Middle frontal gyrus (tissue), 1 donor: ENCODE data around the gene IZUMO1.

Source experiments
- DNase-seq: peaks from one replicate; pipeline ENCODE4 v3.0.0-alpha.2; 2015; ENCODE audit warnings: low spot score; ENCODE audit errors: extremely low spot score

IZUMO1 gene

DNA sequence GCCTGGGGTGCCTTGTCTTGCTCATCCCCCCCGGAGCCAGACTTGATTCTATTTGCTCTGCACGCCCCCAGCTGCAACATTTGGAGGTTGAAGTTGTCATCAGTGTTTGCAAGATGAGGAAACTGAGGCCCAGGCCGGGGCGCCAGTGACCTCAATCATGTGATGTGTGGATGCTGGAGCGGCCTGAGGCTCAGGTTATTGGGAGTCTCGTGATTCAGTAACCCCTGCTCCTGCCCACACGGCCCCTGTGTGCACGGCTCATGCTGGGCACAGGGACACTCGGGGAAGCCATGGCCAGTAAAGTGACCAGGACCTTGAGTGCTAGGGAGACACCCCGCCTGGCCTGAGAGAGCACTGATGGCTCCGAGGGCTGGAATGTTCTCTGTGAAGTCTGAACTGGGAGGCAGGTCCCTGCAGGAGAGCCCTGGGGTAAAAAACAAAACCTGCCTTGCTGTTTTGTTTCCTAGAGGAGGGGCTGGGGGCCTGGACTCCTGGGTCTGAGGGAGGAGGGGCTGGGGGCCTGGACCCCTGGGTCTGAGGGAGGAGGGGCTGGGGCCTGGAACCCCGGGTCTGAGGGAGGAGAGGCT, 10.5 kb upstream of the IZUMO1 start:
- no peak for DNase-seq

DNA sequence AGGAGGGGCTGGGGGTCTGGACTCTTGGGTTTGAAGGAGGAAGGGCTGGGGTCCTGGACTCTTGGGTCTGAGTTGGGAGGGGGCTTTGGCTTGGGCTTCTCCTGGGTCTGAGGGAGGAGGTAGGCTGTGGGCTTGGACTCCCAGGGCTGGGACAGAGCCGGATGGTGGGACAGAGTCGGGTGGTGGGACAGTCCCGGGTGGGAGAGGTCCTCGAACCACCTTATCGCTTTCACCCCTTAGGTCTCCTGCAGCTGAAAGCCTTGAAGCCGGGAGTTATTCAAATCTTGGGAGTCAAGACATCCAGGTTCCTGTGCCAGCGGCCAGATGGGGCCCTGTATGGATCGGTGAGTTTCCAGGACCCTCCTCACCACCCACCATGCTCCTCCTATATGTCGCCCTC, 10.0 kb upstream of the IZUMO1 start:
- DNase-seq, result no peak

DNA sequence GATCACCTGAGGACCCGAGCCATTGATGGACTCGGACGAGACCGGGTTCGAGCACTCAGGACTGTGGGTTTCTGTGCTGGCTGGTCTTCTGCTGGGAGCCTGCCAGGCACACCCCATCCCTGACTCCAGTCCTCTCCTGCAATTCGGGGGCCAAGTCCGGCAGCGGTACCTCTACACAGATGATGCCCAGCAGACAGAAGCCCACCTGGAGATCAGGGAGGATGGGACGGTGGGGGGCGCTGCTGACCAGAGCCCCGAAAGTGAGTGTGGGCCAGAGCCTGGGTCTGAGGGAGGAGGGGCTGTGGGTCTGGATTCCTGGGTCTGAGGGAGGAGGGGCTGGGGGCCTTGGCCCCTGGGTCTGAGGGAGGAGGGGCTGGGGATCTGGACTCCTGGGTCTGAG, 9.5 kb upstream of the IZUMO1 start:
- no peak for DNase-seq

DNA sequence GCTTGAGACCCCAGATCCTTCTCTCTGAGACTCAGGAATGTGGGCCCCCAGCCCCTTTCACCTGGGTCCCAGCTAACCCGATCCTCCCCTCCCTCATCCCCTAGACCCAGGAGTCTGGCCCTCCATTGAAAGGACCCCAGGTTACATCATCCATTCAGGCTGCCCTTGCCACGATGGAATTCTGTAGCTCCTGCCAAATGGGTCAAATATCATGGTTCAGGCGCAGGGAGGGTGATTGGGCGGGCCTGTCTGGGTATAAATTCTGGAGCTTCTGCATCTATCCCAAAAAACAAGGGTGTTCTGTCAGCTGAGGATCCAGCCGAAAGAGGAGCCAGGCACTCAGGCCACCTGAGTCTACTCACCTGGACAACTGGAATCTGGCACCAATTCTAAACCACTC, 9.1 kb upstream of the IZUMO1 start:
- no peak for DNase-seq

DNA sequence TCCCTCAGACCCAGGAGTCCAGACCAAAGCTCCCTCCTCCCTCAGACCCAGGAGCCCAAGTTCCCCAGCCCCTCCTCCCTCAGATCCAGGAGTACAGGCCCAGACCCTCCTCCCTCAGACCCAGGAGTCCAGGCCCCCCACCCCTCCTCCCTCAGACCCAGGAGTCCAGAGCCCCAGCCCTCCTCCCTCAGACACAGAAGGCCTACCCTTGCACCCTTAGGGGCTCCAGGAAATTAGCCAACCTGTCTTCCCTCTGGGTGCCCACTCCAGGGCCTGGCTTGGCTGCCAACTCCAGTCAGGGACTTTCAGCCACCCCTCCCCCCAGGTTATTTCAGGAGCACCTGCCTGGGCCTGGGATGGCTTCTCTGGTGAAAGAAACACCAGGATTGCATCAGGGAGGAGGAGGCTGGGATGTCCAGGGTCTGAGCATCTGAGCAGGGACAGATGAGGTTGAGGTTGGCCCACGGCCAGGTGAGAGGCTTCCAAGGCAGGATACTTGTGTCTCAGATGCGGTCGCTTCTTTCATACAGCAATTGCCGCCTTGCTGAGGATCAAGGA, 8.5 kb upstream of the IZUMO1 start, which contains the start of gene FGF21:
Gene FGF21, plus strand, starts transcription at position 441 of the 558 bp plus-strand sequence. CDS start 713 bp downstream, outside the sequence.
- no peak for DNase-seq

DNA sequence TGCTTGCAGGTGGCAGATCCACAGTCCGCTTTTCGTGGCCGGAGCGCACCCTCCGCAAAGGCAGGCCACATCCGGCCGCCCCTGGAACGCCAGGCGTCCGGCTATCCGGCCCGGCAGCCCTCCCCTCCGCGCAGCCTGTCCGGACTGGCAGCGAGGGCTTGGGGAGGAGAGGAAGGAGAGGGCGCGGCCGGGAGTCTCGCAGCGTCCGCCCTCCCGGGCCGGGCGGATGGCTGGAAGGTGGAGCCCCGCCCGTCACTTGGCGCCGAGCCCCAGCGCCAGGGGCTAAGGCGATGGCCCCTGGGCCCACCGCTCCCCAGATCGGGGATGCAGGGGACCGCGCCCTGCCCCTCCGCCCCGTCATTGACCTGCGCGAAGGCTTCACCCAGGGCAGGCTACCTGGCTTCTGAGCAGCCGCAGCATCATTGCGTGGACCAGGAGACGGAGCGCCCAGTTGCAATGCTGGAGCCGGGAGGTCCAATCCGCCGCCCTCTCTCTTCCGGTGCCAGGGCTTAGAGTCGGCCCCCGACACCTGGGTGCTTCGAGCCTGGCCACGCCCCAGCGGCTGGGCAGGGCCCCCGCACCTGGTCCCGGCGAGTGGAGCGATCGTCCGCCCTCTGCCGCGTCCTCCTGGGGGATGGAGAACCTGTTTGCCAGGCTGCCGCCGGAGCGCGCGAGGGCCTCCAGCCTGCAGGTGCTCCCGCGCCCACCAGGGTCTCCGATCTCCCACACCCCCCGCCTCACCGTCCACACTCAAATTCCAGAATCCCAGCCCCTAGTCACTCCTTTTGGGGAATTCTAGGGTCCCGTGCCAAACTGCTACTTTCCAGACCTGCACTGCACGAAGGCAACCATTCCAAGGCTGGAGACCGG, 6.0 kb upstream of the IZUMO1 start, which contains the start of gene FUT1:
Gene FUT1, minus strand, starts transcription at position 146 of the 870 bp plus-strand sequence. CDS start 1,360 bp downstream, outside the sequence.
- no peak for DNase-seq

DNA sequence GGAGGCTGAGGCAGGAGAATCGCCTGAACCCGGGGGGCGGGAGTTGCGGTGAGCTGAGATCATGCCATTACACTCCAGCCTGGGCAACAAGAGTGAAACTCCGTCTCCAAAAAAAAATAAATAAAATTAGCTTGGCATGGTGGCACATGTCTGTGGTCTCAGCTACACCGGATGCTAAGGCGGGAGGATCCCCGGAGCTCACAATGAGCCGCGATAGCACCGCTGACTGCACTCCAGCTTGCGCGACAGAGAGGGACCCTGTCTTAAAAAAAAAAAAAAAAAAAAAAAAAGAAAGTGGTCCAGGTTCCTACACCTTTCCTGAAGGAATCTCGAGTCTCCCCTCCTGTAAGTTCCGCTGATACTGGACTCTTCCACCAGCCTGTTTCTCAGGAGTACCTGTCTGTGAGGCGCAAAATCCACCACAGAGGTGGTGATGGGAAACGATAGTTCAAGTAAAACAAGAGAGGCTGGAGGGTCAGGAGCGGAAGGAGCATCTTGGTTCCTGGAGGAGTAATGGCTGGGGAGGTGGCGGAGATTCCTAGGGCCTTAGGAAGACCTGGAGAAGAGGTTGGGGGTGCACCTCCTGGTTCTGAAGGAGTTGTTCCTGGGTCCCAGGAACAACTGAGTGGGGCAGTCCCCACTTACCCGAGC, 5.3 kb upstream of the IZUMO1 start:
- DNase-seq, result no peak

DNA sequence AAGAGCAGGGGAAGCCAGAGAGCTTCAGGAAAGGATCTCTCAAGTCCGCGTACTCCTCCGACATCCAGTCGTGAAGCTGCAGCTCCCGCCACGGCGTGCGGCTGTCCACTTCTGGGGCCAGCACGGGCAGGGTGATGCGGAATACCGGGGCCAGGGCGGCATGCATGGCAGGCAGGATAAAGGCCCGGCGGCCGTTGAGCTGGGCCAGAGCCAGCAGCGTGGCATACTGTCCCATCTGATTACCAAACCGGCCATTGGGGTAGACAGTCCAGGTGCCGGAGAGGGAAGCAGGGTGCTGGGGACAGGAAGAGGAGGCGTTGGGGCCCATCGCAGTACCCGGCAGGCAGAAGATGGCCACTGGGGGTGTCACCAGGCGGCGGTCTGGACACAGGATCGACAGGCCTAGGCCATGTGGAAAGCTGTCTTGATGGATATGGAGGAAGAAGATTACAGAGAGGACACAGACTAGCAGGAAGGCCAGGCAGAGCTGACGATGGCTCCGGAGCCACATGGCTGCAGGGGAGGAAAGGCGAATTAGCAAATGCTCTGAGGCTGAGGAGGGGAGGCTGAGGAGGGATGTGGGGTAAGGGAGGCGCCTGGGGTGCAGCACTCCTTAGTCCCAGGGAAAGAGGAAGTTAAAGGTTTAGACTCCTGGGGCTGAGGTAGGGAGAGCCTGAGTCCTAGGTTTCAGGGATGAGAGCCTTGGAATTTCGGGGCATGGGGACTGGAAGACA, 4.2 kb upstream of the IZUMO1 start:
- DNase-seq, result no peak

DNA sequence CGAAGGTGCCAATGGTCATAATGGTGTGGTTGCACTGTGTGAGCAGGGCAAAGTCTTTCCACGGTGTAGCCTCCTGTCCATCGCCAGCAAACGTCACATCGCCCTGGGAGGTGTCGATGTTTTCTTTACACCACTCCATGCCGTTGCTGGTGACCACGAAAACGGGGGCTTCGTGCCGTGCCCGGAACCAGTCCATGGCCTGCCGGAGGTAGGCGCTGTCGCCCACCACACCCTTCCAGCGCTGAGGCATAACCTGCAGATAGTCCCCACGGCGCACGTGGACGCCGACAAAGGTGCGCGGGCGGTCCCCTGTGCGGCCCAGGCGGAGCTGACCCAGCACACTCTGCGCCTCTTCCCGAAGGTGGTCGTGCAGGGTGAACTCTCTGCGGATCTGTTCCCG, 3.6 kb upstream of the IZUMO1 start:
- DNase-seq, result no peak

DNA sequence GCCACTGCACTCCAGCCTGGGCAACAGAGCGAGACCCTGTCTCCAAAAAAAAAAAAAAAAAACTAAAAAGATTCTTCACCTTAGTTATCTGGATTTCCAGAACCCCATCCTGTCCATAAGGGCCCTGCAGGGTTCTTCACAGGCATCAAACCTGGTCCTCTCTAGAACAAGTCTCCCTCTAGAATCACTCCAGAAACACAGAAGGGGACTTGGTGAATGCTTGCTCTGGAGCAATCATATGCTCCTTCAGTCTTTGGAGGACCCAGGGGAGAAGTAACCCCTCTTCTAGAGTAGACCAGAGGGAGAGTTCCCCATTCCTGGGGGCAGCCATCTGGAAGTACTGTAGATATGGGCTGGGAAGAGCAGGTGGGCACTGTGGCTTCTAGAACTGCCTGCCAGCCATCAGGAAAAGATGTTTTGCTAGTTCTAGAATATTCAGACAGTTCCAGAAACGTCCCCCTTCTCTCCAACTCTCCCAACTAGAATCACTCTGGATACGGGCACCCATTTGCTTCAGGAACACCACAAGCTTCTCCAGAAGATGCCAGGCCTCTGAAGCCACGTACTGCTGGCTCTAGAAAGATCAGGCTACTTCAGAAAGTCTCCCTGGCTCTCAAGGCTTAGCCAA, 3.0 kb upstream of the IZUMO1 start:
- DNase-seq, result no peak

DNA sequence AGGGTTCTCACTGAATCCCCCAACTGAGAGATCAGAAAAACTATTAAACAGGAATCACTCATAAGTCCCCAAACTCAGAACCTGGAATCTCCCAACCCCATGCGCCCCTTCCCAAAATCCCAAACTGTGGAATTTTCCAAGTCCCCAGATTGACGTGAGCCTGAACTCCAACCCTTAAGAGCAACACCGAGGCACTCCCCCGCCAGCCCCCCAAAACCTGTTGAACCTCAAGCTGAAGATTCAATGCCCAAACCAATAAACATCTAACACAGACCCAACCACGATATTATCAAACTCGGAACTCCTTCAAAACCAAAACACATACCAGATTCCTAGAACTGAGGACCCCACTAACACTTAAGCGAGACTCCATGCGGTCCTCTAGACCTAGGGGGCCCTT, 599 bp downstream of the IZUMO1 start:
- no peak for DNase-seq

DNA sequence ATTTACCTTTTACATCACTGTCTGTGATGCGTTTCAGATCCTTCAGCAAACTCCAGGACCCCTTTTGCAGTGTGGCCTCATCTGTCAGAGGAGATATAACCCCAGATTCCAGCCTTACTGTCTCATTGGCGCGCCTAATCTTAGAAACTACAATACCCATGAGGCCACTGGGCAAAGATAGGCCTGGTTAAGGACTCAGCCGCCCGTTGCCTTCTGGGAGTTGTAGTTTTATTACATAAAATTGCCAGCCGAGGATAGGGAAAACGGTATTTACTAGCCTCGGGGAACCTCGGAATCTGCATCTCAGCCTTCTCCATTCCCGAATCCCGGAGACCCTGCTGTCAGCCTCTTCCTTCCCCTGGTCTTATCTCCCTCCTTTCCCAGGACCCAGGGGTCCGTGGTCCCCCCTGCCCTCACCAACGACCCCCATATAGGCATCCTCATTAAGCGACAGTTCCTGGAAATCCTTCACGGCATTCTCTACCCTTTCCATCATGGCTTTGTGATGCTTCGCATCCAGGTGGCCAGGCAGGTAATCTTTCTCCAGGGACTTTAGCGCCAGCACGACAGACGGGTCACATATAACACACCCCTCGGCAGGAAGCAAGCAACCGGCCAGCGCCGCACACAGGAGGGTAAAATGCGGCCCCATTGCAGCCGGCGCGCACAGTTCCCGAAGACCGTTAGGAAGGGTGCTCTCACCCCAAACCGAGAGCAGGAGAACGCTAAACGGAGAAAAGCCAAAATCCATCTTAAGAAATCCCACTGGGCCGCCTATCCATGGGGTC, 1.3 kb downstream of the IZUMO1 start:
- peak; percentile 55 for DNase-seq

DNA sequence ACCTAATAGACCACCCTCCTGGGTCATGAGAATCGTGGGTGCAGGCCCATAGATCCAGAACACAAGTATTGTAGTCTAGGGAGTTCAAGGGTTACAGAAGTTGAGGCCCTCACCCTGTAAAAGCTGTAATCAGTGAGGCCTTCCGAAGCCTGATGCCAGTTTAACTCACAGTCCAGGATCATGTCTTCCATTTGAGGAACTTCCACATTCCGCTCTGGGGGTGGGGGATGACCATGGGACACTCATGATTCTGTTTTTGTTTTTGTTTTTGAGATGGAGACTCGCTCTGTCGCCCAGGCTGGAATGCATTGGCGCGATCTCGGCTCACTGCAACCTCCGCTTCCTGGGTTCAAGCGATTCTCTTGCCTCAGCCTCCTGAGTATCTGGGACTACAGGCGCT, 4.6 kb downstream of the IZUMO1 start:
- DNase-seq, result no peak

DNA sequence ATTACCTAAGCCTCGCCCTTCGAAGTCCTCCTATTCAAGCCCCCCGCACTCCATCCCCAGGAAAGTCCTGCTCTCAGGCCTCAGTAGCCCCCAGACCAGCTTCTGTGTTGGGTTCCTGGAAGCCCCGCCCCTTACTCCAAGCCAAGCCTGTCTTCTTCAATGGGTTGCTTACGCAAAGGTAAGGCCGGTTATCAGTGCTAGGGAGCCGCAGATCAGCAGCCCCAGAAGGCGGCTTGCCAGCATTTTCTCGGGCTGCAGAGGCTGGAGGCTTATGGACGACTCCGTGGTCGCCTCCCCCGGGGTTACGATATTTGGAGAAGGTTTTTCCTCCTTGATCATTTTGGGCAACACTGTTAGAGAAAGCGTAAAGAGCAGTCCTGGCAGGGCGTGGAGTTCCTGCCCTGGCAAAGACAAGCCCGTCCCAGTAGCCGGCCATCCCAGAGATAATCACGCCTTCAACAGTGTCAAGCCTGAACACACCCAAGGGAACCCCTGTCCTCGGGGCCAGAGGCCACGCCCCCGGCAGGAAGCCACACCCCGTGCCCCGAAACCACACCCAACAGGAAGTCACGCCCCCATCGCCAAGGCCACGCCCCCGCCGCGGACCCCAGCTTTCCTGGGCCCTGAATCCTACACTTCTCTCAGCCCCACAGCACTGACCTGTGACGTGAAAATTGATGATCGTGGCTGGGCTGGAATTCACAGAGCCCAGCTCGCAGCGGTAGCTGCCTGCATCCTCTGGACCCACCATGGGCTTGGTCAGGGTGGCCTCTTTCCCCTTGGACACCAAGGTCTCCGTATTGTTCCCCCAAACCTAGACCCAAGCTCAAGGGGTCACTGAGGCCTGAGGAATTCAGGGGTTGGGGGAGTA, 5.3 kb downstream of the IZUMO1 start:
- DNase-seq, result no peak

DNA sequence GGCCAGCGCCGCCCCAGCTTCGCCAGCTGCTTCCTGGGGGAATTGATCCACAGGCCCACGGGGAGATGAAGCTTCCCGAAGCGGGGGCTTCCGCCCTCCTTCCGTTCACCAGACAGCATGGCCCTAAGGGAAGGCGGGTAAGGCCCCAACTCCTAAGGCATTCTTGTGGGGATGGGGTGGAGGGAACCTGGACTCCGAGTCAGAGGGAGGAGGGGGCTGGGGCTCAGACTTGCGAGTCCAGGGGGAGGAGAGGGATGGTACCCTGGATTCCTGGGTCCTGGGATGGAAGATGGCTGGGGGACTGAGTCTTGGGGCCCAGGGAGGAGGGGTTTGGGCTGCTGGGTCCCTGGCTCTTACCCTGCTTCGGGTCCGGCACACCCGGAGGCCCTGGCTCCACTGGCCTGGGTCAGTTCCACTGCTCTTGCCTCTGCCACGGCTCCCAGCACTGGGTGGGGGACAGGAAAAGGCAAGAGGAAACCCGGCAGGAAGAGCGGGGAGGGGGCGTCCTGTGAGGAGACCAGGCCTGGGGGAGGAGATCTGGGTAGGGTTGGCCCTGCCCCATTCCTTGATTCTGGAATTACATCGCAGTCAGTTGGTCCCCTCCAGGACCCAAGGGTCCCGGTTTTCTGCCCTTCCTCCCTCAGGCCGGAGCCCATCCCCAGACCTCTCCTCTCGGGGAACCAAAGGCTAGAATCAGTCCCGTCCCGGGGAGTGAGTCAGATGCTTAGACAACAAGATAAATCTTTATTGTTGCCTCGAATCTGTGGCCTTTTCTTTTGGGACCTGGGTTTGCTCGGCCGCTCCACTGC, 6.3 kb downstream of the IZUMO1 start, which contains the start of gene RASIP1:
Gene RASIP1, minus strand, starts transcription at position 447 of the 809 bp plus-strand sequence. Its CDS starts 328 bp downstream, at position 119.
- no peak for DNase-seq

DNA sequence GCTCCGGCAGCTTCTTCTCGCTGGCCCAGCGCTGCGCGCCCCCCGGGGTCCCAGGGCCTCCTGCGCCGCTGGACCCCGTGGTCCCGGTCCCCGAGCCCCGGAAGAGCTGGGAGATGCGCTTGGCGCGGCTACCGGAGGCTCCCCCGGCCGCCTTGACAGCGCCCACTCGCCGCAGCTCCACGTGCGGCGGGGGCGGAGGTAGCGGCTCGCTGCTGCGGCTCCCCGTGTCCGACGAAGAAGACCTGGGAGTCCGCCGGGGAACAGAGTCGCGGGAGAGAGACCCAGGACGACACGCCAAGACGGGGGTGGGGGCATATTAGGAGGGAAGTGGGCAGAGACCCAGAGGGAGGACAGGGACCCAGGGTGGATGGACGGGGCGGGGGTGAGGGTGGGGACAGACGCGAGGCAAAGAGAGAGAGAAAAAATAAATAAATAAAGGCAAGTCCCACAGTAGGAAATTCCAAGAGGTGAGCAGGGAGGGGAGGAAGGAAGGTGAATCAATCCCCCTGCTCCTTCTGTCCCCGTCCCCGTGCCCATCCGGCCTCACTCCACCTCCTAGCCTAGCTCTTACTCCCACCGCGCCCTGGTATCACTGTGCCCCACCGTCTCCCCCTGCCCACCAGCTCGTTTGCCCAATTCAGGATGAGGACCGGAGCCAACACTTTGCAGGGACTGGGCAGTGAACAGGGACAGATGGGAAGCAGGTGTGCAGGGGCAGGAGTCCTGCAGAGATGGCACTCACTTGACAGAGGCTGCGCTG, 7.1 kb downstream of the IZUMO1 start:
- DNase-seq, result no peak
